ENCODE data around the gene LNX1.

DNA sequence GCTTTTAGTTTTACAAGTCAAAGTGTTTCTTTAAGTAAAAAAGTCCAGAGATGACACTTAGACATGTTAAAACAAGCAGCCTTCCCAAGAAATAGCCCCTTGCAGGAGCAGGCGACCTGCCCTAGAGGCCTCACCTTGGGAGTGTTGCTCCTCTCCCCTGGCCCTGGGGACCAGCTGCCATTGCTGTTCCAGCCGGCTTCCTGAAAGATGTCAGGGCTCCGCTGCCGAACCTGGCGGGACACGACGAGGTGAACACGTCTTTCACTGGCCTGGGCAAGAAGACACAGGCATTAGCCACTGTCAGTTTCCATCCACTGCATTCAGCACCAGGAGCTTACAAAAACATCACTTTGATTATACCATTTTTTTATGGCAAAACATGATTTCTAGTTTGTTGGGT lies 109.7 kb downstream of the LNX1 start:
- TF ChIP-seq, protein P1, sequence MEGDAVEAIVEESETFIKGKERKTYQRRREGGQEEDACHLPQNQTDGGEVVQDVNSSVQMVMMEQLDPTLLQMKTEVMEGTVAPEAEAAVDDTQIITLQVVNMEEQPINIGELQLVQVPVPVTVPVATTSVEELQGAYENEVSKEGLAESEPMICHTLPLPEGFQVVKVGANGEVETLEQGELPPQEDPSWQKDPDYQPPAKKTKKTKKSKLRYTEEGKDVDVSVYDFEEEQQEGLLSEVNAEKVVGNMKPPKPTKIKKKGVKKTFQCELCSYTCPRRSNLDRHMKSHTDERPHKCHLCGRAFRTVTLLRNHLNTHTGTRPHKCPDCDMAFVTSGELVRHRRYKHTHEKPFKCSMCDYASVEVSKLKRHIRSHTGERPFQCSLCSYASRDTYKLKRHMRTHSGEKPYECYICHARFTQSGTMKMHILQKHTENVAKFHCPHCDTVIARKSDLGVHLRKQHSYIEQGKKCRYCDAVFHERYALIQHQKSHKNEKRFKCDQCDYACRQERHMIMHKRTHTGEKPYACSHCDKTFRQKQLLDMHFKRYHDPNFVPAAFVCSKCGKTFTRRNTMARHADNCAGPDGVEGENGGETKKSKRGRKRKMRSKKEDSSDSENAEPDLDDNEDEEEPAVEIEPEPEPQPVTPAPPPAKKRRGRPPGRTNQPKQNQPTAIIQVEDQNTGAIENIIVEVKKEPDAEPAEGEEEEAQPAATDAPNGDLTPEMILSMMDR (optimal IDR thresholded peaks at IDR 0.05 in 1 of 3, IDR thresholded peaks at IDR 0.05 in 1 of 3, conservative IDR thresholded peaks at IDR 0.05 in 1 of 3; ENCODE audit: extremely low read depth in 1 of 3, insufficient read depth in 2 of 3, low read length in 3 of 3): no peak
- TF ChIP-seq EZH2 (IDR thresholded peaks at IDR 0.05; ENCODE audit: low read length): no peak
